Adrenal gland (tissue), 12 donors: ENCODE results near the gene PRRT2. TPM values are rescaled to one million over a fixed set of nuclear protein-coding genes. Genes with fewer than 3 reads are reported as not detected.

Experiments
- DNase-seq, 7 donors: peaks; one replicate each; pipeline ENCODE4 v3.0.0-alpha.2; 2019 to 2020
- H3K27ac ChIP-seq, 5 donors: fragments of 200-600 bp; sonication (generic) in 4 of 5; 1 replicate in 3 of 5; 2 replicates in 2 of 5; pipeline versions ENCODE4 v1.5.1 to v1.8.0; 2016 to 2020; ENCODE audit warnings: mild to moderate bottlenecking in 1 of 5
- H3K27me3 ChIP-seq: fragments of 200-600 bp; 2 replicates; pipeline ENCODE4 v1.8.0; 2021
- H3K36me3 ChIP-seq, 2 donors: fragments of 200-600 bp; replicated peaks in 1 of 2; 1 replicate in 1 of 2; 2 replicates in 1 of 2; pipeline versions ENCODE4 v1.5.1 to v1.8.0; 2018 to 2022
- H3K4me1 ChIP-seq, 2 donors: fragments of 200-600 bp; replicated peaks in 1 of 2; 1 replicate in 1 of 2; 2 replicates in 1 of 2; pipeline versions ENCODE4 v1.5.1 to v1.8.0; 2018 to 2021
- H3K4me3 ChIP-seq, 4 donors: fragments of 200-600 bp; sonication (generic) in 3 of 4; one replicate each; pipeline ENCODE4 v1.5.1; 2016 to 2018
- H3K9me3 ChIP-seq, 3 donors: fragments of 200-600 bp; sonication (generic) in 1 of 3; replicated peaks in 1 of 3; 1 replicate in 2 of 3; 2 replicates in 1 of 3; pipeline versions ENCODE4 v1.5.1 to v1.8.0; 2016 to 2021
- POLR2A ChIP-seq, 2 donors: fragments of 450-650 bp; IDR thresholded peaks; one replicate each; pipeline ENCODE4 v1.6.1; 2017; ENCODE audit warnings: antibody characterized with exemption in 2 of 2, mild to moderate bottlenecking in 2 of 2, moderate library complexity in 1 of 2
- WGBS, 4 donors: extraction: QIAGEN DNeasy Blood & Tissue Kit in 2 of 4; methylation state at CpG; one replicate each; pipeline versions ENCODE4 v1.1.5 to v1.1.7; 2013 to 2017; 5-methylcytosine and 5-hydroxymethylcytosine counted together
- intact Hi-C, 2 donors: fragments of 100-400 bp; cut with DNase I; formaldehyde crosslinking; loops; one replicate each; pipeline versions ENCODE4 v1.14.1 to v1.15.0; 2022 to 2023
- polyA plus RNA-seq, 3 donors: library from polyadenylated mRNA; stranded (reverse); fragments of 200-250 nt in 2 of 3; fragments of 350-450 nt in 1 of 3; fragmentation: Illumina TruSeq in 1 of 3; extraction: RNeasy Lipid Tissue Mini Kit (QIAGEN cat#74804) in 1 of 3; gene quantifications; one replicate each; pipeline ENCODE4 v1.2.3, GENCODE V29; 2013 to 2014
- total RNA-seq, 9 donors: library from RNA; depleted of rRNA in 4 of 9; stranded (reverse); fragments of >200 nt in 4 of 9; fragments of 120-200 nt in 1 of 9; fragmentation: NEBNext Ultra II Directional in 1 of 9; extraction: Animal tissue kit (Norgen Biotek cat#: 25700) in 1 of 9; gene quantifications; one replicate each; pipeline versions ENCODE4 v1.1.0 to v1.2.4, GENCODE V29; 2013 to 2023
- TF ChIP-seq, protein P1 (sequence below), 6 experiments: fragments of 450-650 bp in 4 of 6; fragments of 200-600 bp in 2 of 6; sonication (generic) in 1 of 6; IDR thresholded peaks; 1 replicate in 5 of 6; 2 replicates in 1 of 6; pipeline versions ENCODE4 v1.5.1 to v1.8.0; 2016 to 2021; ENCODE audit warnings: antibody characterized with exemption in 6 of 6, mild to moderate bottlenecking in 2 of 6, moderate library complexity in 1 of 6
- donor health status: healthy with polysubstance abuse.
- donor health status: Bipolar disorder and iron deficiency.
- donor health status: DM: yes; HTN: yes; CAD: no.
- donor health status: DM: no; HTN: no; CAD: no.
- donor health status: DM: no; HTN: no; CAD: no.
- donor health status: DM: yes; HTN: yes; CAD: no.

The PRRT2 gene
- total and polyA plus RNA-seq, 12 donors = 0.97 to 32.0 (median 2.4) TPM; not detected in 1

DNA sequence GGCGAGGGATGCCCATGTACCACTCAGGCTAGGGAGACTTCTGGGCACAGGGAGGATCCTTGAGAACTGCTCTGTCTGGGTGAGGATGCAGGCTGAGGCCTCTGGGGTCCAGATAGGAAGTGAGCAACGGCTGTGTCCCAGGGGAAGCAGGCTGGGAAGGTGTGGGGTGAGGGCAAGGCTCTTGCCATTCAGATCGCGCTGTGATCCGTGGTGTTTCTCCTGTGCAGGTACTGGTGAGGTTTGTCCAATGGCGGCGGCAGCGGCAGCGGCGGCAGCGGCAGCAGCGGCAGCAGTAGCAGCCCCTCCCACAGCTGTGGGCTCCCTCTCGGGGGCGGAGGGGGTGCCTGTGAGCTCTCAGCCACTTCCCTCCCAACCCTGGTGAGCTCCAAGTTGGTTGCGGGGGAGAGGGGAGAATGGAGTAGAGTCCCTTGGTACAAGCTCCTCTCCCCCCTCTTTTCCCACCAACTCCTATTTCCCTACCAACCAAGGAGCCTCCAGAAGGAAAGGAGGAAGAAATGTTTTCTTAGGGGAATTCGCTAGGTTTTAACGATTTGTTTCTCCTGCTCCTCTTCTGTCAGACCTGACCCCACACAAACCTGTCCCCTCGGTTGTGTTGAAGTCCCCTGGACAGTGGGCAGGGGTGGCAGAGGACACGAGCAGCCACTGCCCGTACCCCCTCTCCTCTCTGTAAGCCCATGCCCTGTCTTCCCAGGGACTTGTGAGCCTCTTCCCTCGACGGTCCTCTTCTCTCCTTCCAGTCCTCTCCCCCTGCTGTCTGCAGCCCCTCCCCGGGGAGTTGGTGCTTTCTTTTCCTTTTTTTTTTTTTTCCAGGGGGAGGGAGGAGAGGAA is 1.9 kb upstream of the PRRT2 start:
- H3K36me3 ChIP-seq = peaks cover 0 to 18% of the 10 kb centered on the region in 2 donors
- WGBS, 4 donors = 45 to 56% (median 54%) methylated on average over 13 to 23 of the region's 23 CpGs
- peak in 6 of 7 donors; percentile 23 to 66 (median 46) for DNase-seq
- H3K27me3 ChIP-seq = no peaks in the 10 kb centered on the region
- peak overlapping the region; percentile 62 to 97 (median 93) for H3K27ac ChIP-seq
- intact Hi-C loops = no loop called here
- no peaks in the 10 kb centered on the region for H3K9me3 ChIP-seq
- peaks cover 34 to 56% of the 10 kb centered on the region in 2 donors for H3K4me1 ChIP-seq
- no peak overlapping the region for H3K4me3 ChIP-seq
- peak in 1 of 2 donors; percentile 5 for TF ChIP-seq POLR2A (IDR thresholded peaks at IDR 0.05)
- TF ChIP-seq, protein P1, sequence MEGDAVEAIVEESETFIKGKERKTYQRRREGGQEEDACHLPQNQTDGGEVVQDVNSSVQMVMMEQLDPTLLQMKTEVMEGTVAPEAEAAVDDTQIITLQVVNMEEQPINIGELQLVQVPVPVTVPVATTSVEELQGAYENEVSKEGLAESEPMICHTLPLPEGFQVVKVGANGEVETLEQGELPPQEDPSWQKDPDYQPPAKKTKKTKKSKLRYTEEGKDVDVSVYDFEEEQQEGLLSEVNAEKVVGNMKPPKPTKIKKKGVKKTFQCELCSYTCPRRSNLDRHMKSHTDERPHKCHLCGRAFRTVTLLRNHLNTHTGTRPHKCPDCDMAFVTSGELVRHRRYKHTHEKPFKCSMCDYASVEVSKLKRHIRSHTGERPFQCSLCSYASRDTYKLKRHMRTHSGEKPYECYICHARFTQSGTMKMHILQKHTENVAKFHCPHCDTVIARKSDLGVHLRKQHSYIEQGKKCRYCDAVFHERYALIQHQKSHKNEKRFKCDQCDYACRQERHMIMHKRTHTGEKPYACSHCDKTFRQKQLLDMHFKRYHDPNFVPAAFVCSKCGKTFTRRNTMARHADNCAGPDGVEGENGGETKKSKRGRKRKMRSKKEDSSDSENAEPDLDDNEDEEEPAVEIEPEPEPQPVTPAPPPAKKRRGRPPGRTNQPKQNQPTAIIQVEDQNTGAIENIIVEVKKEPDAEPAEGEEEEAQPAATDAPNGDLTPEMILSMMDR (IDR thresholded peaks at IDR 0.05) = no peak

DNA sequence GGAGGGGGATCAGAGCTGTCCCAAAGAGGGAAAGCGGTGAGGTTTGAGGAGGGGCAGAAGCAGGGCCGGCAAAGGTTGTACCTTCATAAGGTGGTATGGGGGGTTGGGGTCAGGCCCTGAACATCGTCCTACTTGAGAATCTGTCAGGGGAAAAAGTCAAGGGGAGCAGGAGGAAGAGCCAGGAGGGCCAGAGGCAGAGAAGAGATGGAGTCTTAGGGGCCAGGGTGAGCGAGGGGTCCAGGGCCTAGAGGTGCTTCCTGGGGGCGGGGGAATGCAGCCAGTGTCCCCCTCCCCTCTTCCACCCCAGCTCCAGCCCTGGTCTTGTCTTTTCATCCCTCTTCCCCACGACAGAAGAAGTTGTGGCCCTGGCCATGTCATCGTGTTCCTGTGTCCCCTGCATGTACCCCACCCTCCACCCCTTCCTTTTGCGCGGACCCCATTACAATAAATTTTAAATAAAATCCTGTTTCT is 1.3 kb upstream of the PRRT2 start:
- H3K4me1 ChIP-seq = peaks cover 34 to 61% of the 10 kb centered on the region in 2 donors
- intact Hi-C loops = no loop called here
- peak in 3 of 7 donors; percentile 12 to 36 (median 22) for DNase-seq

DNA sequence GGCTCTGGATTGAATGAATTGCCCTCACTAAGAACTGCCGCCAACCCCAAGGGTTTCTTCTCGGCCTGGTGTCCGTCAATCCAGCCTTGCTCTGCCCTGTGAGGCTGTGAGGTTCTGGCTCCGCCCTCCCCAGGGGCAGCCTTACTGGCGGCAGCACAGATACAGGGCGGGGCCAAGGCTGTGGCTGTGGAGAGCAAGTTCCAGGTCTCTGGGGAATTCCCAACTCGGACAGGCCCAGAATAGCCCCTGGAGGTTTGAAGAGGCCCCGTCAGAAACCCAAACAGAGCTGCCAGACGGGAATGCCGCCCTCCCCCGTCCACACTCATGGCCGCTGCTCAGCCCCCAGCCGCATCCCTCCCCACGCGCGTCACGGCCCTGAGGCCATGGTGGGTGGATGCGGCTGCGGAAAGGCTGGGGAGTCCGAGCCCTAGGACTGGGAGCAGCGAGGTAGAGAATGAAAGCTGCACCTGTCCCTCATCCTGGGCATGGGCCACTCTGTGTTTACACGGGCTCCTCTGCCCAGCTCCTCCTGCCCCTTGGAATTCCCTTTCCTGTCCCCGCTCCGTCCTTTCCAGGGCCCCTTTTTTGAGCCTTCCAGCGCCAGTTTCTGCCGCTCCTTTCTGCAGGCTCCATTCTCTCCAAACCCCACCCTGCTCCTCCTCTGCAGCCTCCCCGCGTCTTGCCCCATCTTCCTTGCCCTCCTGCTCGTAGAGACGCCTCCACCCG is 660 bp upstream of the PRRT2 start:
- Histone ChIP-seq H3K36me3 (peaks cover 0 to 18% of the 10 kb centered on the region in 2 donors), H3K27ac (peak overlapping the region; percentile 62 to 97 (median 82)), H3K4me1 (peaks cover 34 to 61% of the 10 kb centered on the region in 2 donors), H3K27me3 (no peaks in the 10 kb centered on the region), H3K9me3 (no peaks in the 10 kb centered on the region), H3K4me3 (peak overlapping the region in 3 of 4 donors; percentile 15 to 59 (median 25))
- TF ChIP-seq, protein P1 (IDR thresholded peaks at IDR 0.05) = no peak
- peak; percentile 34 to 75 for TF ChIP-seq POLR2A (IDR thresholded peaks at IDR 0.05)
- intact Hi-C loops = no loop called here
- peak; percentile 94 to 99 (median 98) for DNase-seq
- WGBS, 4 donors = 1% methylated on average over 18 to 31 of the region's 31 CpGs

More for the DNA sequence above, 1.3 kb upstream of the PRRT2 start:
- TF ChIP-seq POLR2A (IDR thresholded peaks at IDR 0.05) = no peak
- TF ChIP-seq, protein P1 (IDR thresholded peaks at IDR 0.05) = no peak
- 18 to 28% (median 24%) methylated on average over 9 of the region's 9 CpGs for WGBS, 4 donors
- Histone ChIP-seq H3K27ac (peak overlapping the region; percentile 62 to 97 (median 82)), H3K4me3 (no peak overlapping the region), H3K9me3 (no peaks in the 10 kb centered on the region), H3K36me3 (peaks cover 0 to 18% of the 10 kb centered on the region in 2 donors), H3K27me3 (no peaks in the 10 kb centered on the region)
